OCI-LY3 (cell line): ENCODE measurements around the gene NFKB2.

Experiments
- EZH2phosphoT487 ChIP-seq: fragments of 200-600 bp; shearing (Covaris generic); IDR thresholded peaks from 2 replicates; pipeline ENCODE4 v1.6.1; 2018; ENCODE audit warnings: antibody characterized with exemption, mixed run types, low read depth
- TF ChIP-seq, protein P1 (sequence below): fragments of 200-600, 300-600 bp; sonication (generic); IDR thresholded peaks from 2 replicates; pipeline ENCODE4 v1.5.1; 2014; ENCODE audit warnings: antibody characterized with exemption, low read length, low read depth

DNA sequence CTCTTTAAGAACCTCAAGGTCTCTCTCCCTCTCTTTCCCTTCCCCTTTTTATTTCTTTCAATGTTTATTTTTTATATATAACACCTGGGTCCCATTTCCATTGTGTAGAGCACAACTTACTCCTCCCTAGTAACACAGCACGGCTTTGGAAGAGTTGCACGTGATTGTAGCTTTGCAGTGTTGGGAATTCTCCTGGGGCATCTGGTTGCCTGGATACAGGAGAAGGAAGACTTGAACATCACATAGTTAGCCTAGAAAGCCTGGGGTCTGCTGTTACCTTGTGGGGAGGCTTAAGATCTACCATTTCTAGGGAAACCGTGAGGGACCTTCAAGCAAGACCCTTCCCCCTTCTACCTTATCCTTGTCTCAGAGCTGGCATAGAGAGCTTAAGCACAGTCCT, 41.1 kb upstream of the NFKB2 start:
- TF ChIP-seq, protein P1, sequence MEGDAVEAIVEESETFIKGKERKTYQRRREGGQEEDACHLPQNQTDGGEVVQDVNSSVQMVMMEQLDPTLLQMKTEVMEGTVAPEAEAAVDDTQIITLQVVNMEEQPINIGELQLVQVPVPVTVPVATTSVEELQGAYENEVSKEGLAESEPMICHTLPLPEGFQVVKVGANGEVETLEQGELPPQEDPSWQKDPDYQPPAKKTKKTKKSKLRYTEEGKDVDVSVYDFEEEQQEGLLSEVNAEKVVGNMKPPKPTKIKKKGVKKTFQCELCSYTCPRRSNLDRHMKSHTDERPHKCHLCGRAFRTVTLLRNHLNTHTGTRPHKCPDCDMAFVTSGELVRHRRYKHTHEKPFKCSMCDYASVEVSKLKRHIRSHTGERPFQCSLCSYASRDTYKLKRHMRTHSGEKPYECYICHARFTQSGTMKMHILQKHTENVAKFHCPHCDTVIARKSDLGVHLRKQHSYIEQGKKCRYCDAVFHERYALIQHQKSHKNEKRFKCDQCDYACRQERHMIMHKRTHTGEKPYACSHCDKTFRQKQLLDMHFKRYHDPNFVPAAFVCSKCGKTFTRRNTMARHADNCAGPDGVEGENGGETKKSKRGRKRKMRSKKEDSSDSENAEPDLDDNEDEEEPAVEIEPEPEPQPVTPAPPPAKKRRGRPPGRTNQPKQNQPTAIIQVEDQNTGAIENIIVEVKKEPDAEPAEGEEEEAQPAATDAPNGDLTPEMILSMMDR, result no peak
- no peak for TF ChIP-seq EZH2phosphoT487
